HG02588 (cell line): ENCODE measurements around the gene SLC30A10.
"Not testable (repeated sequence)": the region's sequence is repeated elsewhere in the genome, so short reads cannot be mapped to it uniquely, and the experiment has no call there.

Source experiments
- ATAC-seq: cut with Tn5 transposase; IDR thresholded peaks from one replicate; pipeline ENCODE4 v1.9.1; 2021; ENCODE audit warnings: mild to moderate bottlenecking, moderate library complexity; ENCODE audit not compliant: unreplicated experiment

SLC30A10 gene

GRCh38 chr1:219928791-219929118 is 398 bp upstream of the SLC30A10 start:
- no peak for ATAC-seq

DNA sequence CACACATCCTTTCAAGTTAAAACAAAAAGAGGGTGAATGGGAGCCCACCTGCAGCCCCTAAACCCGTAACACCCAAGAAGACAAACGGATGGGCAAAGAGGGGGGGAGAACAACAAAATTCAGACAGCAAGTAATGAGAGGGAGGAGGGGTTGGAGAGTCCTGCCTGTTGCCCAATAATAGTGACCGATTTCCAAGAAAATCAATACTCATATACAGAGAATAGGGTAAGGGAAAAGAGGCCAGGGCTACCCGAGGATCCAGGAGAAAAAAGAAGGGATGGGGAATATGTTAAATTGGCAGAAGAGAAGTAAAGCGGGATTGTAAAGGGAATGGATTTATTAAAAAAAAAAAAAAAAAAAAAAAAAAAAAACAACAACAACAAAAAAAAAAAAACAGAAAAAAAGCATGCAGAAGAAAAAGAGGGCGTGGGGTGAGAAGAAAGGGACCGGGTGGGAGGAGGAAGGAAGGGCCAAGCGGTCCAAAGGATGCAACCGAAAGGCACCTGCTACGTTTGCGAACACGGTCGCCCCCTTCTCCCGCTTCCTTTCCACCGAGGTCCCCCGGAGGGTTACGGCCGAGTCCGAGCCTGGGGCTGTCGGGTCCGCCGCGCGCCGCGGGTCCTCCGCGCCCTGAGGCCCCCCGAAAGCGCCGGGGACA is 930 bp downstream of the SLC30A10 start:
- no peak for ATAC-seq

DNA sequence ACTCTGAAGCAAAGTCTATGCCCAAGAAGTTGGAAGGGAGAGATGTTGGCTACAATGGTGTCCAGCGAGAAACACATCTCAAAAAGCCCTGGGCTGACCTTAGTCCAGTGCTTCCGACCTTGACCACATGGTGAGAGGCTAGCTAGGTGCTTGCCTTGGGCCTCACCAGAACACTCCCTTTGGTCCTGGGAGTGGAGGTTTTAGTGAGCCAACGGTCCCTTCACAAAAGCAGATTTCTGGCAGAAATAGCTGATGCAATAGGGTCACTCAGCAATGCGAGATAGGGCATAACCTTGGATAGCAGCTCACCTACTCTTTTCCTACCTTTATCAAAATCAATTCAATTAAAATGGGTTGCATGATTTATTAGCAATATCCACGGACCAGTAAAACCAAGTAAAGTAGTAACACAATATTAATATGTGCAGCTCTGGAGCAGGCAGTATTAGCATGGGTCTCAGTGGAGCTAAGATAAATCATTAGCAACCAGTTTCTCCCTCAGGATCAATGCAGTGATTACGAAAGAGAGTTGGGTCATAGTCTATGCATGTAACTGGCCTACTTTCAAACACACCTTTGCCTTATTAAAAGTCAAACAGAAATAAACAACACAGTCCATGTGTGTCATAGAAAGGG is 1.9 kb downstream of the SLC30A10 start:
- no peak for ATAC-seq

DNA sequence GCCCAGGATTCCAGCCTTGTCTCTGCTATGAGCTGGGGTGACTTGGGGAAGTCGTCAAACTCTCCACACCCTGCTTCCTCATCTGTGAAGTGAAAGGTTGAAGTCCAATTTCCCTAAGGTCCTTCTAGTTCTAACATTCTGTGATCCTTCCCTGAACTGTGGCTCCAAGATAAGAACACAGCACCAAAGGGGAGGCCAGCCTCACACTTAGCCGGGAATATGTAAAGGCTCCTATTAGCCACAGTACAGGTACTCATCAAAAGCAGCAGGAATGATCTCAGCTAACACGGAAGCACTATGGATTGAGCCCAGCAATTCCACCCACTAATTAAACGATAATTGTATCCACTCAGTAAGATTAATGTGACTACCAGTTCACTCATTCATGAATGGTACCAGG is 4.0 kb downstream of the SLC30A10 start:
- no peak for ATAC-seq

GRCh38 chr1:219917851-219918466 is 10.4 kb downstream of the SLC30A10 start:
- no peak for ATAC-seq

DNA sequence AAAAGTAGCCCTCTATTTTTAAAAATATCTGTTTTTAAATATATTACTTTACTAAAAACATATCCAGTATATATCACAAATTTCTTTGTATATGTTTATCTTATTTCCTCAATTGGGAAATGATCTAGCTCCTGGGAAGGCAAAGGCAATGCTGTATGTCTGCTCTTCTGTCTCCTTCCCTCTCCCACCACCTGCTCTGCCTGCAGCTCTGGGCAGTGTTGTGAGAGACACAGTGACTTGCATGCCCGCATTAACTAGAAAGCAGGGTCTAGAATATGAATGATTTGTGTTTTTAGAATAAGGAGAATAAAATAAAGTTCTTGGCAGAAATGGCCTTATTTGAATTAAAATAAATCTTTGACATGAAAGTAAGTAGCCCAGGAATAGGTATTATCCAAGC is 11.1 kb downstream of the SLC30A10 start:
- ATAC-seq: no peak

DNA sequence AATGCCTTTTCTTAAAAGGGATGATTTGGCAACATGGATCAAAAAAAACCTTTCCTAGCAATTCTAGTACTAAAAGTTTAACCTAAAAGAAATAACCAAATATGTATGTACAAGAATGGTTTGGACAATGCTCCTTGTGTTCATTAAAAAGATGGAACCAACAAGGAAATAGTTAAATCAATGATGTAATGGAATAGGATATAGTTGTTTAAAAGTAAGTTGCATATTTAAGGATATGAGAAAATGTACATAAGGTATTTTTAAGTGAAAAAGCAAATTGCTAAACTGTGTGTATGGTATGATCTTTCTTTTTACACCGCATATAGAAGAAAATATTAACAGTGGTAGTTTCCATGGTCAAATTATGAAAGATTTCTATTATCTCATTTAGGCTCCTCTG is 12.1 kb downstream of the SLC30A10 start:
- ATAC-seq: no peak

DNA sequence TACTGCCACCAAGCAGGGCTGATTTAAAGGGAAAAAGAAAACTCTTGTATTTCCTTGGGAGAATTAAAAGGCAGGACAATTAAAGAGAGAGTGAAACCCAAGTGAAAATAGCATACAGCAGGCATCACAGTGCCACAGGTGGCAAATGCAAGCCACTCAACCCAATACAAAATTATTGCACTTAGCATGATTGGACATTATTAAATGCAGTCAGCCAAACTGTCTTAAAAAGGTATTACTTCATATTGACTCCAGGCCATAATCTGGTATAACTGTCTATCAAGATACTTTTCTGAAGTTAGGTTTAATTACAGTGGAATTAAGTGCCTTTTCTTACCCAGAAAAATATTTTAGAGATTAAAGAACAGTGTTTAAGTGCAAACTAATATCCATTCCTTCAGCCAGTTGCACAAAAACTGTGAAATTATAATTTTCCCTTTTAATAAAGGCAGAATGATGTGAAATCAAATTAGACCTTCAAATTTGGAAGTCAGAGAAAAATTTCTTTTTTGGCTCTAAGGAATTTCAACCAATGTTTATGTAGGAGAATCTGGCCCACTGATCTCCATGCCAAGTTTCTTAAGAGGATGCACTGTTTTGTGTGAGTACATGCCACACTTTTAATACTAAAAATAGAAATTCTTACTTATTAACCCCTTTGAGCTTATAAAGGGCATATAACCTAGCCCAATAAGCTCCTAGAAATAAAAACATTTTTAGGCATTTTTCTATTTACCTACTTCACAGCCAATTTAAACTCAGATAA is 15.2 kb downstream of the SLC30A10 start:
- no peak for ATAC-seq

DNA sequence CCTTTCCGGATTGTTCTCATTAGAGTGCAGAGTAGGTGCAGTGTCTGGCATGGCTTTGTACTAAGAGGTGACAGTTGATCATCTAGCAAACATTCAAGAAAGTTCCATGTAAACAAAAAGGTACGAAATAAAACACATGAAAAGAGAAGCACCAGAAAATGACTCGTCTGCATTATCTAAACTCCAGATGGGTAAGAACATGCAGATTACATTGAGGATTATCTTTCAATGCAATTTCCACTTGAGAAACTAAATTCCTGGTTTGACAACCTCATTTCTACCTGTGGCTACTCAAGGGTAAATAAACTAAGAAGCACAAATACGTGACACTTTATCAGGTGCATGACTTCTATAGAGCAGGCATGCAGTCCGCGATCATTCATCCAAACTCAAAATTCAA is 17.6 kb downstream of the SLC30A10 start:
- no peak for ATAC-seq

DNA sequence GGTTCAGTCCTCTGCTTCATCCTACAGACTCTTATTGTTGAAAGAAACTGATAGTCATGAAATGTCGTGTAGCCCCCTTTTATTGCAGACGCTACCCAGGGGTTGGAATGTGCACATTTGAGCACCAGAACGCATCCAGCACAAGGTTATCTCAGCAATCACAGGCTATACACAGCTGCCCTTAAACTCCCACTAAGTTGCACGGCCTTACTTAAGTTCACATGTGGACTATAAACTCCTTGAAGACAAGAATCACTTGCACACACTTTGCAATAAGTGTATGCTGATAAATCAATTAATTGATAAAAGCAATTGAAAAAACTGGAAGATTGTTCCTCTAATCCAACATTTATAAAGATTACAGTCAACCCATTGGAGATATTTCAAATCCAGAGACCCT is 18.9 kb downstream of the SLC30A10 start:
- no peak for ATAC-seq

DNA sequence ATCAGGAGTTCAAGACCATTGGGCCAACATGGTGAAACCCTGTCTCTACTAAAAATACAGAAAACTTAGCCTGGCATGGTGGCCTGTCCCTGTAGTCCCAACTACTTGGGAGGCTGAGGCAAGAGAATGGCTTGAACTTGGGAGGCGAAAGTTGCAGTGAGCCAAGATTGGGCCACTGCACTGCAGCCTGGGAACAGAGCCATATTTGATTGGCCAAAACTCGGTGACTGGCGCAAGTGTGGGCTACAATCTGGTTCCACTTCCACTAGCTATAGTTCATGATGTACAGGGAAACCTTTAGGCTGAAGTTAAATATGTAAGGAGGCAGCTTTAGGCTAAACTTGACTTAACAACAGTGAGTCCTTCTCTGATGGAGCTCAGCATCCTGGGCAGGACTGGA is 20.2 kb downstream of the SLC30A10 start:
- no peak for ATAC-seq

GRCh38 chr1:219907772-219908070 is 20.6 kb downstream of the SLC30A10 start:
- no peak for ATAC-seq

GRCh38 chr1:219906924-219907771 is 21.2 kb downstream of the SLC30A10 start:
- ATAC-seq: no peak

- not testable (repeated sequence) for ATAC-seq
Measured at GRCh38 chr1:219906565-219906923, 21.8 kb downstream of the SLC30A10 start.

DNA sequence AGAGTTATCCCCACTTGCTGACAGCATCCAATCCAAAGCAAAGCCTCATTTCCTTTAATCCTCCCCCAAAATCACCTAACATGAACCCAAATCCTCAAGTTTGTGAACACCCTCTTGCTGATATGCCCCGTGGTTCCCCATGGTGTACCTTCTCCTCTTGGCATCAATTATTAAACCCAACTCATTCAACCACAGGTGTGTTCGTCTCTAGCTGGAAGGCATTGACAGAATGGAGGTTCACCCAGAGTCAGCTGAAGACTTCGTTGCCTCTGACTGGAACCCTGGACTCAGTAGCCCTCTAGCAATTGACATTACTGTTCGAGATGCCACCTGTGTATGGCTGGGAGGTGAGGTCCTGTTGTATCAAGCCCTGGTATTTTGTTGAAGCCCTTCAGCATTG is 22.8 kb downstream of the SLC30A10 start:
- no peak for ATAC-seq

DNA sequence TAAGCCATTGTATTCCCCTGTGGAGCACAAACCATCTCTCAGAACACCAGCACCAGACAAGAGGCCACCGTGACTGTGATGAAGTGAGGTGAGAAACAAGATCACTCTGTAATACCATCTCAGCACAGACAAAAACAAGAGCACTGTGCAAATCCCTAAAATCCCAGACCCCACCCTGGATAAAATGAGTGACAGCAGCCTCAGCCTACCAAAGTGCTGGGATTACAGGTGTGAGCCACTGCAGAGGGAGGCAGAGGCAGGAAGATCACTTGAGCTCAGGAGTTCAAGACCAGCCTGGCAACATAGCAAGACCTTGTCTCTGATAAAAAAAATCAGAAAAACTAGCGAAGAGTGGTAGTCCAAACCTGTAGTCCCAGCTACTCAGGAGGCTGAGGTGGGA is 23.4 kb downstream of the SLC30A10 start:
- no peak for ATAC-seq

GRCh38 chr1:219903353-219903871 is 24.9 kb downstream of the SLC30A10 start:
- ATAC-seq: no peak

DNA sequence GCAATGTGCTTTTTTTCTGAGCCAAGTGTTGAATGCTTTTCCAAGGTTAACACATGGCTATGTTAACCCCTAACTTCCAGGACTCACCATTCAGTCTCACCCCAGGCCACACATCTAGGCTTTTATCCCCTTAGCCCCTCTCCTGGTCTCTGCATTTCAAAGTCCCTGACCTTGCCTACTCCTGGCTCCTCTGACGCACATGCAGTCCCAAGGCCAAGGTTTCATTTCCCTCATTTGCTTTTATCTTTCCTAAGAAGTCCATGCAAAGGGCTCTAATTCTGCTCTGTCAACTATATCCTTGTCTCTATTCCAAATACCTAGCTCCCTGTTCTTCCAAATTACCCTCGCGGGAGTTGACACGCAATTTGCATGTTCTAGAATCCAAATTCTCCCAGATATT is 25.4 kb downstream of the SLC30A10 start:
- ATAC-seq: no peak

- no peak for ATAC-seq
Measured at GRCh38 chr1:219900882-219901281, 27.5 kb downstream of the SLC30A10 start.

DNA sequence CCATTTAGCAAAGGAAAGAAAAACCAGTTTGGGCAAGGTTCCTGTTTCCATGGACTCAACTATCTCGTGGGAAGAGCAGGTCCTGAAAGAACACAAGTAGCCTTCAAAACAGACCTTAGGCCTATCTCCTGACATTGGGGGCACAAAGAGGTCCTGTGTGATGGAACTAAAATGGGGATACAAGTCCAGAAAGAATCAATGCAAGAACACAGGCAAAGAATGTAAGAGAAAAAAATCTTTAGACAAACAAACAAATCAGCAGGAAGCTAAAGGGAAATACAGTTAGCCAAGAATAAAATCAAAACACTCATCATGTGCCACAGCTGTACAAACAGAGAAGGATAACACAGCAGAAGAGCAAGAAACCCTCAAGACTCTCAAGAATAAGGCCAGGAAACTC is 28.2 kb downstream of the SLC30A10 start:
- no peak for ATAC-seq

- no peak for ATAC-seq
Measured at GRCh38 chr1:219898375-219898774, 30.0 kb downstream of the SLC30A10 start.
